Measurements from ENCODE around the gene IGFBP4. TPM values are rescaled to one million over a fixed set of nuclear protein-coding genes. Genes with fewer than 3 reads are reported as not detected.

The IGFBP4 gene
- total RNA-seq, 2 experiments from 2014 or later = 1.9 to 2.0 TPM

DNA sequence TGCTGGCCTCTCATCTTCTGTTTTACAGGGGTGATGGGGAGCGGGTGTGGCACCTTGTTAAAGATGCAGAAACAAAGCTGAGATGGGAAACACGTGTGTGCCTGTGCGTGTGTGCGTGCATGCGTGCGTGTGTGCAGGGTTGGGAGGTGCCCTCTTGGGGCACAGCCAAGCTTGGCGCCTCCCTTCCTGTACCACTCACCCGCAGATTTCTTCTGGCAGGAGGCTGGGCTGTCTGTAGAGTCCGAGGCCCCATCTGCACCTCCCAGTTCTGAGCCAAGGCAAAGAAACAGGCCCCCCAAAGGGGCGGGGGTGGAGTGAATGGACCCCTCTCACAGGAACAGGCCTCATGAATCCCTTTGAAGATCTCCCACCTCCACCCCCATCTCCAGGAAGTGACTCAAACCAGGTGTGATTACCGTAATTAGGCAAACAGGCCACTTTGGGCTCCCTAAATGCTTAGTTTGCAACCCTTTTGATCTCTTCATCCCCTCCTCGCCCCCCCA, 37.3 kb downstream of the IGFBP4 start:
- ChIA-PET POLR2A (interaction anchor here (1.1 to 1.2 kb wide), 2 partner anchors 51 to 83 kb away, joined by 4 read pairs; no protein-coding TSS in a partner anchor), CTCF (interaction anchor here (1.3 to 5.4 kb wide), 3 partner anchors 36 to 118 kb away, joined by 5 to 64 read pairs (median 8); no protein-coding TSS in a partner anchor)

DNA sequence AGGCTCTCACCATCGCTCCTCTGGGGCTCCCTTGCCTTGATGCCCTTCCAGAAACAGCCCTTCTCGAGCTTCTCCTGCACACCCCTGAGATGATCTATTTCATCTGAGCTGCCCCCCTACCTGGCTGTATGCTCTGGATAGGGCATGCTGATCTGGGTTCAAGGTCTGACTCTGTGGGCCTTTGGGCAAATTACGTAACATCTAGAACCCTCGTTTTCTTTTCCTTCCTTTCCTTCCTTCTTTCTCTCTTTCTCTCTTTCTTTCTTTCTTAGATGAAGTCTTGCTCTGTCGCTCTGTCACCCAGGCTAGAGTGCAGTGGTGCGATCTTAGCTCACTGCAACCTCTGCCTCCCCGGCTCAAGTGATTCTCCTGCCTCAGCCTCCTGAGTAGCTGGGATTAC, 37.9 kb downstream of the IGFBP4 start:
- POLR2A ChIA-PET = interaction anchor here (1.1 to 1.2 kb wide), 2 partner anchors 51 to 83 kb away, joined by 4 read pairs; no protein-coding TSS in a partner anchor
- CTCF ChIA-PET = interaction anchor here (0.8 to 5.4 kb wide), 3 partner anchors 51 to 79 kb away, joined by 3 to 64 read pairs (median 4); no protein-coding TSS in a partner anchor

DNA sequence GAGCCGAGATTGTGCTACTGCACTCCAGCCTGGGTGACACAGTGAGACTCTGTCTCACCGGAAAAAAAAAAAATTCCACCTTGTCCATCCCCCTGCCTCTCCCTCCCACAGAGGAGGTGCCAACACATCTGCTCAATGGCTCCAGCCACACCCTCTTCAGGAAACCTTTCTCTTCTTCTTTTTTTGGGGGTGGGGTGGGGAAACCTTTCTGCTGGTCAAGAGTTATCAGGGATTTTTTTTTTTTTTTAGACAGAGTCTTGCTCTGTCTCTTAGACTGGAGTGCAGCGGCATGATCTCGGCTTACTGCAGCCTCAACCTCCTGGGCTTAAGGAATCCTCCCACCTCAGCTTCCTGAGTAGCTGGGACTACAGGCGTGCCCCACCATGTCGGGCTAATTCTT, 39.5 kb downstream of the IGFBP4 start:
- POLR2A ChIA-PET = interaction anchor here (0.6 to 0.9 kb wide), 2 partner anchors 34 to 848 kb away, joined by 3 to 4 read pairs; no protein-coding TSS in a partner anchor
- CTCF ChIA-PET = no interaction called here

DNA sequence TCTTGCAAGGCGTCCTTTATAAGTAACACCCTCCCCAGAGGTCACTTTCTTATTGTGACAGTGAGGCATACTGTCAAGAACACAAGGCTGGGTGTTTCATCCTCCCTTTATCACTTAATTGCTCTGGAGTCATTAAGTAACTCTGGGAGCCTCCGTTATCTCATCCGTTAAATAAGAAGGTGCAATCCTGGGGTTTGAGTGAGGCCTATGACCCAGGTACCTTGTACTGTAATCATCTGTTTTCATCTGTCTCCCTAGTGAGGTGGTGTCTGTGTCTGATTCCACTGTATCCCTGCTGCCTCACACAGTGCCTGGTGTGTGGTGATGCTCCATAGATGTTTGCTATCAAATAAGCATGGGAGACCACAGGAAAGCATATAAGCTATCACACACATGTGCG, 40.4 kb downstream of the IGFBP4 start:
- CTCF ChIA-PET = interaction anchor here (0.8 kb wide), 1 partner anchor 50 kb away, joined by 3 read pairs; no protein-coding TSS in a partner anchor
- POLR2A ChIA-PET = no interaction called here

DNA sequence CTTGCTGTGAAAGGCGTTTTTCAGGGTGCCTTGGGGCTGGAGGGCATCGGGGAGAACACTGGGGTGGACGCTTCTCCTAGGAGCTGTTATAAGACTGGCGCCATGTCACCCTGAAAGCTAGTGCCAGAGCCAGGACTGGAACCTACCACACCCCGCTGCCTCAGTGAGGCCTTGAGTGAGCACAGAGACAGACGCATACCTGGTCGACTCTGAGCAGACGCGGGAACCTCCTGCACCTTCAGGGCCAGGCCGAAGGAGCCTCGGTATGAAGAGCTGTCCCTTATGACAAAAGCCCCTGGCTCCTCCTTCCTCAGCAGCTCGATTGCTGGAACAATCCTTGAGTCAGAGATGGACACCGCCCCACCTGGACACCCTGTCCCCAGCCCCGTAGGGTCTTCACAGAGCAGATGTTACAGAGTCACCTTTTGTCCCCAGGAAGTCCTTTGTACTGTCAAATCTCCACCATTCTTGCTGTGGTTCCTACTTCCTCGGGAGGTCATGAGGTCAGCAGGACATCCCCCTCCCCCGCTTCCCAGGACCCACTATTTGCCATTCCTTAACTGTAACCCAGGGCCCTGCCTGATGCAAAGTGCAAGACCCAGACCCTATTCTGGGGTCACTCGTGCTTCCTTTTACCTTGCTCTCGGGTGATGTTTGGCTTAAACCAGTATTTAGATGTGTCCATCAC, 41.2 kb downstream of the IGFBP4 start:
- ChIA-PET CTCF (interaction anchor here (0.8 kb wide), 1 partner anchor 49 kb away, joined by 3 read pairs; no protein-coding TSS in a partner anchor), POLR2A (no interaction called here)

DNA sequence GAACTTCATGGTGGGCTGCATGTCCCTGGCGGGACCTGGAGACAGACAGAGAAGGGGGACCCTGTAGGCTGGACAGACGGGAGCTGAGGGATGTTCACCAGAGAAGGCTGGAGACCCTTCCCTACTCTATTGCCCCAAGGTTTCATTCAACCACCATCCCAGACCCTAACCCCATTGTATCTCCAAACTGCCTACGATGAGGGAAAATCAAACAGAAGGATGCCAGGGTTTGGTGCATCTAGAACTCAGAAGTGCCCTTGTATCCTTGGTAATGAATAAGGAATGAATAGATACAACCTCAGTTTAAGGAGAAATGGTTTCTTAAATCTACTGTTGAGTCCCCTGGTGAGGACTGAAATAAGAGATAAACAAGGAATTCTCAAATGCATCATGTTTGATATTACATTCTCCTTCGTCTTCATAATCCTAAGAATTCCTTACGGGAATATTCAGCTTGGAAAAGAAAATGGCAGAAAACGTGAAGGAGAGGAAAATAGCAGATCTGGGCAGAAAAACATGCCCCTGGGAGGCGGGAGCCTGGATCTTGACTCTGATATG, 41.8 kb downstream of the IGFBP4 start:
- CTCF ChIA-PET = interaction anchor here (1.0 kb wide), 1 partner anchor 10 kb away, joined by 3 read pairs; no protein-coding TSS in a partner anchor
- POLR2A ChIA-PET = no interaction called here

DNA sequence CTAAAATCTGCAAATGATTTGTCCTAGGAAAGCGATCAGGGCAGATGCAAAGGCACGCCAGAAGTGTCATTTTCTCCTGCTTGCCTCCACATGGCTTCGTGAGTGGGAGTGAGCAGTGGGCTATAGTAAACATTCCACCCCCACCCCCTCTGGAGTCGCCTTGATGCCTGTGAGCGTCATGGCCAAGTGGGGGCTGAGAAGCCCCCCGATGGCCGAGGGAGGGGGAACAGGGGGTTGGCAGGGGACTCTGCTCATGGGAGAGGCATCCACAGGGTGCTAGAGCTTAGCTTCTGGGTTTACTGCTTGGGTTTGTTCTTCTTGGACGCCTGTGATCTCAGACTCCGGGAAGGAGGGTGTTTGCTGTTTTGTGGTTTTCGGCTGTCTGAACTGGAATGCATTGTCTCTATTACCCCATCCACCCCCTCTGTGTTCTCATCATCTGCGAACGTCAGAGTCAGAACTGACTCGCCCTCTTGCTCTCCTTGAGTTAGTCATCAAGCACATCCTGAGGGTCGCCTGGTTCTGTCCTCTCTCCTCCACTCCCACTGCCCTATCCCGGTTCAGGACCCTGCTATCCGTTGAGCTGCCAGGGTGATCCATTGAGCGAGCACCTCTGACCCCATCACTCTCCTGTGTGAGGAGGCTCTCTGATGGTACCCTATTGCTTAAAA, 42.7 kb downstream of the IGFBP4 start:
- ChIA-PET CTCF (interaction anchor here (0.6 to 1.0 kb wide), 4 partner anchors 9 to 46 kb away, joined by 3 to 5 read pairs (median 3); no protein-coding TSS in a partner anchor), POLR2A (interaction anchor here (0.6 kb wide), 3 partner anchors 45 to 68 kb away, joined by 3 read pairs; no protein-coding TSS in a partner anchor)

DNA sequence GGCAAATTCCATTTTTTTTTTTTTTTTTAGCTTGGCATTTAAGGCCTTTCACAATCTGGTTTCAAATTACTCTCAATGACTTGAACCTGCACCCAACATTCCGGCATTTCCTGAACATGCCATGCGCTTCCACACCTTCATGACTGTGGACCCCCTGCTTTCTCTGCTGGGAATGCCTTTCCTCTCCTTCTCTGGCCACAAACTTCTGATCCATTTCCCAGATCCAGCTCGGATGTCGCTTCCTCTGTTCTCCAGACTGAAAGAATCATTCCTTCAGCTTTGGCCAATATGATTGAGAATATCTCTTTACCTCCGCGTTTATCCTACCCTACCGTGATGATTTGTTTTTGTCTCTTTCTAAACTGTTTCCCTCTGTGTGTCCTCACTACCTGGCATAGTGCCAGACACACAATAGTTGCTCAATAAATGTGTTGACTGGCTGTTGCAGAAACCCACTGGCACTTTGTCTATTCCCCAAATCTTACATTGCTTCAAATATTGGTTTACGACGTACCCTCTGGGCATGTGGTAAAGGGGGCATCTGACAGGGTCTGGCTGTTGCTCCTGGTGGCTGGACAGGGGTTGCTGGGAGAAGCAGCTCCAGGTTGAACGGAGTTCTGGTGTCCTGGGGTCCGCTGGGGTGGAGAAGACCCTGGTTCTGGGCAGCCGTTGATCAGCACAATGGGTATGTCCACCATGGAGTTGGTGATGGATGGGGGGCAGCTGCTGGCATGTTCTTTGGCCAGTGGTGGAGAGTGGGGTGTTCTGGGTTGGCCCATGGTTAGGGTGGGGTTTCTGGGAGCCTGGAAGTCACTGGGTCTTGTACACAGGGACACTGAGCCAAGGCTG, 43.5 kb downstream of the IGFBP4 start:
- CTCF ChIA-PET = interaction anchor here (0.6 to 0.8 kb wide), 3 partner anchors 11 to 46 kb away, joined by 3 to 5 read pairs (median 3); no protein-coding TSS in a partner anchor
- POLR2A ChIA-PET = interaction anchor here (0.6 kb wide), 3 partner anchors 44 to 69 kb away, joined by 3 read pairs; no protein-coding TSS in a partner anchor

DNA sequence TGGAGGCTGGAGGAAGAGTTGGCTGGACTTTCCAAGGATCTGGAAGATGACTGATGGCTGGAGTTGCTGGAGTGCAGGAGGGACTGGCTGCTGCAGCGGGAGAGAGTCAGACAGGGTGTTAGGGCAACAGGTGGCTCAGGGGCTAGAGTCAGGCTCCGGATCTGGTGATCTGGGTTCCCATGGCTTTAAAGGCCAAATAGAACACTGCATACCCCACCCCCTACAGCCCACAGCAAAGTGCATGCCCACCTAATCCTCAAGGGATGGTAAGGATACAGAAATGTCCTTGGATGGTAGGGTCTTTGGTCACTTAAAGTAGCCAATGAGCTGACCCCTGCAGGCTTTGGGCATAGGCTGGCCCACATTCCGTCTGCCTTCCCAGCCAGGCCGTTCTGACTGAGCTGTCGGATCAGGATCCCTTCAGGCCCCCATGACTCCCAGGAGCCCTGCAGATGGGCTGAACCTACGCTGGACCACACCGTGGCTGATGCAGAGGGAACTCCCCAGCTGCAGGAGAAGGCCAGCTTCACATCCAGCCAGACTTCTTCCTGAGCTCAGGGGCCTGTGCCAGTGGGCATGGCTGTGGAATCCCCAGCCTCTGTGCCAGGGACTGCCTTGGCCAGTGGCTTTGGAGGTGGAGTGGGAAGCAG, 44.2 kb downstream of the IGFBP4 start:
- ChIA-PET CTCF (interaction anchor here (1.1 kb wide), 1 partner anchor 54 kb away, joined by 3 read pairs; no protein-coding TSS in a partner anchor), POLR2A (no interaction called here)

DNA sequence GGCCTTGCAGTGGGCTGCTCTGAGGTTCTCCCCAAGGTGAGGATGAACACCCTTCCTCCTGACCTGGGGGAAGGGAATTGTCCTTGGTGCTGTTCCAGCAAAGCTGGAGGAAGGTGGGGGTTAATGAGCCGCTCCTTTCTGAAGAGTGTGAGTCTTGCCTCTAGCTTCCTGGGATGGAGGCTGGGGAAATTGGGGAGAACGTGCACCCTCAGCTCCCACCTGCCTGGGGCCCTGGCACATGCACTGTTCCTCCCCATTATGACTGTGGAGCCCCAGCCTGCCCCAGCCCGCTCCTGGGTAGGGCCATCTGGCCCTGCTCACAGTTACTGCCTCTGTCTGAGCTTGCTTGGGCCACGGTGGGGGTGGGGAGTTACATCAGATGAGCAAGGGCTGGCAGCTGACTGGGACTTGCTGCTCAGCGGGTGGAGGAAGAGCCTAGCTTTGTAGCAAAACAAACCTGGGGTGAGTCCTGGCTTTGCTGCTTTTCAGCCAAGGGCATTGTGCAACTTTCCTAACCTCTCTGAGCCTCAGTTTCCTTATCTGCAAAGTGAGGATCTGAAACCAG, 47.1 kb downstream of the IGFBP4 start:
- ChIA-PET POLR2A (interaction anchor here (0.6 to 0.8 kb wide), 4 partner anchors 19 to 900 kb away, joined by 3 to 4 read pairs (median 3); no protein-coding TSS in a partner anchor), CTCF (interaction anchor here (0.6 to 1.7 kb wide), 5 partner anchors 15 to 133 kb away, joined by 3 to 4 read pairs (median 3); no protein-coding TSS in a partner anchor)

DNA sequence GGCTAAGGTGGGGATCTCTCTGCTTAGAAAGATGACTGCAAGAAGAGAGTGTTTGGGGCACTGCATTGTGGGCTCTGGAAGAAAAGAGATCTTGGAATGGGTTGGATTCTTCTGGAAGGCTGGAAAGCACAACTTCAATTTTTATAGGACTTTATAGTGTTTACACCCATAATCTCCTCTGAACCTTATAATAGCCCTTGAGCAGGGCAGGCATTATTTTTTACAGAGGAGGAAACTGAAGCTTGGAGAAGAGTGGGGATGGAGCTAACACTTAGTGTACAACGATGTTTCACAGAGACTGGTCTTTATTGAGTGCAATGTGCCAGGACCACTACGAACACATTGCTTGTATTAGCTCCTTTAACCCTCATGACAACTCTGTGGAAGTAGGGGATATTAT, 47.7 kb downstream of the IGFBP4 start:
- POLR2A ChIA-PET = no interaction called here
- CTCF ChIA-PET = interaction anchor here (0.5 to 0.8 kb wide), 3 partner anchors 15 to 516 kb away, joined by 3 to 5 read pairs (median 4); no protein-coding TSS in a partner anchor

DNA sequence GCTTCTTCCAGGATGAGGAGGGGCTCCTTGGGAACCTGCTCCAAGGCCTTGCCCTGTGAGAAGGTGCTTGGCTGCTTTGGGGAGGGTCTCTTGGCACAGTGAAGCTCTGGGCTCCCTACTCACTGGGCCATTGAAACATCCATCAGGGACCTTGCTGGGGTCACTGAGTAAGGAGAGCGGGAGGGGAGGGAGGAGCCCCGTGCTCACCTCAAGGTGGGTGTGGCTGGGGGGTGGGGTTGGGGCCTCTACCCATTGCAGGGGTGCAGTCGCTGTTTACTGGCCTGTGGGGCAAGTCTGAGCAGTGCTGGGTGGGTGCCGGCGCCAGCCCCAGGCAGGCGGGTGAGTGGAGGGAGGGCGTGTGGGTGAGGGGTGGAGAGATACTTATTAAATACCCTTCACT, 48.2 kb downstream of the IGFBP4 start:
- CTCF ChIA-PET = interaction anchor here (0.5 to 0.6 kb wide), 2 partner anchors 16 to 515 kb away, joined by 4 to 5 read pairs; no protein-coding TSS in a partner anchor

DNA sequence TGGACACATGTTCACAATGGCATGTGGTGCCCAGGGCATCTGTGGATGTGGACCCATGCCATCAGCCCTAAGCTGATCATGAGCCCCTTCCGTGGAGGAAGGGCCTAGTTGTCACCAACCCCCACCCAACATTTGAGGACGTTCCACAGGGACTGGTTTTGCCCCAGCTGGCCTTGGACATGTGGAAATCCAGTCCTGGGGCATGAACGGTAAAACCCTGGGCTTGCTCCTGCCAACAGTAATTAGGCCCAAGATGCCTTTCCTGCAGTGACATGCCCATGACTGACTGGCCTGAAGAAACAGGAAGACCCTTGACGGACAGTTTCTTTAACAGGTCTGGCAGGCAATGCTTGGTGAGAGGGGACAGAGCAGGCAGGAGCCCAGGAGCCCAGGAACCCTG, 50.4 kb downstream of the IGFBP4 start:
- ChIA-PET CTCF (interaction anchor here (1.2 kb wide), 1 partner anchor 112 kb away, joined by 3 read pairs; no protein-coding TSS in a partner anchor), POLR2A (no interaction called here)

More for the DNA sequence above, 48.2 kb downstream of the IGFBP4 start:
- POLR2A ChIA-PET = no interaction called here

DNA sequence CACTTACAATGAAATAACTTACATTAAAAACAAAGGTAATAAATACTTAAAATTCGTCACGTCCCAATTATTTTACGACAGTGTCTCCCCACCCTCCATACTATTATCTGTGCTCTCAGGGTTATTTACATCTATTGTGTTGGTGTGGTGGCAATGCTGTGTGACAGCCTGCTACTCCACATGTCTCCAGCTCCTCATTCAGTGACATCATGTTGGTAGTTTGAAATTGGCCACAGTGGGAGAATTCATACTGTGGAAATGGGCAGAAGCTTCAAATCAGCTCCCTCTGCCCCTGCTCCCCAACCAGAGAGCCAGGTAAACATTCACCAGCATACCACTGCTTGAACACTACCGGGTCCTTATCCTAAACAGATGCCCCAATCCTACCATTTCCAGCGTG, 51.9 kb downstream of the IGFBP4 start:
- CTCF ChIA-PET = interaction anchor here (0.5 to 1.6 kb wide), 5 partner anchors 9 to 873 kb away, joined by 3 read pairs; no protein-coding TSS in a partner anchor
- POLR2A ChIA-PET = no interaction called here

DNA sequence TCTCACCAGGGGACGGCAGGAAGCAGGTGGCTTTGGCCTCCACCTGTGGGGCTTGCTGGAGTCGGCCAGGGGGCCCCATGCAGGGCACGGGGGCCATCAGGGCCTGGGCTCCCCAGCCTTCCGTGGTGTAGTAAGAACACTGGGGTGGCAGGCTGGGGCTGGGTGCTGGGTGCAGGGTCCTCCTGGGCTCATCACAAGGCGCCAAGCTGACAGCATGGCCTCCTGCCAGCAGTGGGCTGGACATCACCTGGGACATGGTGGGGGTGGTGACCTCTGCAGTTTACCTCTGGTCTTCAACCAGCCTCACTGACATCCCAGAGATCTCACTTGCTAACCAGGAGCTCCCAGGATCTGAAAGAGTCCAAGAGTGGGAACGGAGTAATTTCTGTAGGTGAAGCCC, 52.9 kb downstream of the IGFBP4 start:
- POLR2A ChIA-PET = no interaction called here
- CTCF ChIA-PET = interaction anchor here (1.1 kb wide), 1 partner anchor 16 kb away, joined by 3 read pairs; no protein-coding TSS in a partner anchor

DNA sequence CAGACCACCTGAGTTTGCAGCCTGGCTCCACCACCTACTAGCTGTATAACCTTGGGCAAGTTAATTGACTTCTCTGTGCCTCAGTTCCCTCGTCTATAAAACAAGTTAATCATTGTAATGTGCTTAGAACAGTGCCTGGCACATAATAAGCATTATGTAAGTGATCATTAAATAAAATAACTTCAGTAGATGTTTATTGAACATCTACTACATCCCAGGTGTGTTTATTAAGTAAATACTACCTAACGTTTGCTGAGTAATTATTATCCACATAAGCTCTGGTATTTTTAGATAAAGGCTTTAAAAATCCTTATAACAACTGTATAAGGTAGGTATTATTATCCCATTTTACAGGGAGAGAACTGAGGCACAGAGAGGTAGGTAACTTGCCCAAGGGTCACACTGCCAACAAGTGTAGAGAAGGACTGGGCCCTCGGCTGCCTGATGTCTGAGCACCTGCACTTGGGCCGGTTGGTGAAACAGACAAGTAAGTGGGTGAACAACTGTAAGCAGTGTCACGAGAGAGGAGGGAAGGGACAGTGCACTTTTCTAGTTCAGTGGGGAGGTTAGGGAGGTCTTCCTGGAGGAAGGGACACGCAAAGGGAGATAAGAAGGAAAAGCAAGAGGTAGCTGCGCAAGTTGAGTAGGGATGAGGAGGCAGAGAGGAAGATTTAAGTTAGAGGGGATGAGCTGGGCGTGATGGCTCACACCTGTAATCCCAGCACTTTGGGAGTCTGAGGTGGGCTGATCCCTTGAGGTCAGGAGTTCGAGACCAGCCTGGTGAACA, 53.6 kb downstream of the IGFBP4 start:
- ChIA-PET CTCF (interaction anchor here (1.0 to 1.7 kb wide), 2 partner anchors 11 to 21 kb away, joined by 5 read pairs; no protein-coding TSS in a partner anchor), POLR2A (no interaction called here)

DNA sequence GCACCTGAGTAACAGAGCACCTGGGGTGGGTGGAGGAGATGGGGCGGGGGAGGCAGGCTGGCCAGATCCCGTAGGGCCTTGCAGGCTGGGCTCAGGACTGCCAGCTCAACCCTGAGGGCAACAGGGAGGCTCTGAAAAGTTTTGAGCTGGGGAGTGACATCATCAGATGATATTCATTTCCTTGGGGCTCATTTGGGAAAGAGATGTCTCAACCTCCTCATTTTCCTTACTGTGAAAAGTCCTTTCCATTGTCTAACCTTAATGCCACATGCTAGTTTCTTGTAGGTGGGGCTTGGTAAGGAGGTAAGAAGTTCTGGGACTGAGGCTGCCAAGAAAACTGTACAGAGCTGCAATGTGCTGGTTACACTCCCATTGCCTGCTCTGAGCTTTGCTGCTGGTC, 54.4 kb downstream of the IGFBP4 start:
- CTCF ChIA-PET = interaction anchor here (1.0 to 1.7 kb wide), 2 partner anchors 10 to 21 kb away, joined by 5 read pairs; no protein-coding TSS in a partner anchor
- POLR2A ChIA-PET = no interaction called here

All from activated CD8-positive, alpha-beta memory T cell treated with anti-CD3 and anti-CD28 coated beads for 36 hours (primary cell).